Right forelimb (tissue), 1 donor: ENCODE data around the gene RBFOX2.

Experiments used
- DNase-seq: peaks from one replicate; pipeline ENCODE4 v3.0.0-alpha.2; 2018

The RBFOX2 gene

DNA sequence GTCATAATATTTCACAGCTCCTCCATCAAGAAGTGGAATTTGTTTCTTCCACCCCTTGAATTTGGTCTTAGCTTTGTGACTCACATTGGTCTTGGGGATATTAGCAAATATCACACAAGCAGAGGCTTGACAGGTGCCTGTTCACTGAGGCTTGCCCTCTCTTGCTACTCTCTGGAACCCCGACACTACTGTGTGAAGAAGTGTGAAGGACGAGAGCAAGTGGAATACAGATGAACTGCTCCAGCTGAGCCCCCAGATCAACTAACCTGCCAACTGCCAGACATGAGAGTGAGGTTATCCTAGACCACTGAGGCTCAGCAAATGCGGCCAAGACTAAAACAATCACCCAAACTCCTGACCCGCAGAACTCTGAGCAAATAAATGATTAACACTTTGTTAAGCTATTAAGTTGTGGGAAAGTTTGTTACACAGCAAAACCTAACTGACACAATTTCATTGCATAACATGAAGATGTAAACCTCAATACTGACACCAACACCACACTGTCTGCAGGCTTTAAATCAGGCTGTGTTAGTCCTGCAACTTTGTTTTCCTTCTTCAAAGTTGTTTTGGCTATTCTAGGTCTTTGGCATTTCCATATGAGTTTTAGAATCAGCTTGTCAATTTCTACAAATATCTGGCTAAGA, 168.4 kb downstream of the RBFOX2 start:
- no peak for DNase-seq

DNA sequence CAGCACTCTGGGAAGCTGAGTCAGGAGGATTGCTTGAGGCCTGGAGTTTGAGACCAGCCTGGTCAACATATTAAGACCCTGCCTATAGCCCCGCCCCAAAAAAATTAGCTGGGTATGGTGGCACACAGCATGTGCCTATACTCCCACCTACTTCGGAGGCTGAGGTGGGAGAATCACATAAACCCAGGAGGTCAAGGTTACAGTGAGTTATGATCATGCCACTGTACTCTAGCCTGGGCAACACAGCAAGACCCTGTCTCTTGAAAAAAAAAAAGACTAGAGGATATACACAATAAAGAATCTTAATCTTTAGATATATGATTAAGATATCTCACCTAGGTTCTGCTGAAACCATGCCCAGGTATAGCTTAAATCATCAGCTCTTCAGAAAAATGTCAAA, 174.3 kb downstream of the RBFOX2 start:
- no peak for DNase-seq

DNA sequence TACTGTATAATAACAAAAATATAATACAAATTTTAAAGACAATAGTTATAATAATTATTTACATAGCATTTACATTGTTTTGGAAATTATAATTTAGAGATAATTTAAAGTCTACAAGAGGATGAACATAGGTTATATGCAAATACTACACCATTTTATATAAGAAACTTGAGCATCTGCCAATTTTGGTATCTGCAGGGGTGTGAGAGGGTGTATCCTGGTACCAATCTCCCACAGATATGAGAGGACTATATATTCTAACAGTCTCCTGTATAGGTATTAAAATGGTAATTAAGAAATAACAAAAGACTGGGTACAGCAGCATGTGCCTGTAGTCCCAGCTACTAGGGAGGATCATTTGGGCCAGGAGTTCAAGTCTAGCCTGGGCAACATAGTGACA, 176.5 kb downstream of the RBFOX2 start:
- no peak for DNase-seq

DNA sequence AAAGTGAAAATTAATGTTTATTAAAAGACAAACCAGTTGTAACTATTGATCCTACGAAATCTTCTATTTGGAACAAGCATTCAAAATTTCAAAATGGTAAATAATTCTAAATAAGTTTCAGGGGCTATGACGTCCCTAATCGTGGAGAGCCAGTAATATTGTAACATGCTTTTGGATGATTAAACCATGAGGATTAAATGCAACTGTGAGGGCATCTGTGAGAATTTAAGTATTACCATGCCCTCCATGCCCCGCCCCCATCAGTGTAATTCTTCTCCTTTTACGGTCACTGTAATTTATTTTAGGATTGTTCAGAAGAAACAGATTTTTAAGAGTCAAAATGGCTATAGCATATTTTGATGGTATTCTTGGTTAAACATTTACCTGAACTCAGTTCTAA, 177.8 kb downstream of the RBFOX2 start:
- no peak for DNase-seq

DNA sequence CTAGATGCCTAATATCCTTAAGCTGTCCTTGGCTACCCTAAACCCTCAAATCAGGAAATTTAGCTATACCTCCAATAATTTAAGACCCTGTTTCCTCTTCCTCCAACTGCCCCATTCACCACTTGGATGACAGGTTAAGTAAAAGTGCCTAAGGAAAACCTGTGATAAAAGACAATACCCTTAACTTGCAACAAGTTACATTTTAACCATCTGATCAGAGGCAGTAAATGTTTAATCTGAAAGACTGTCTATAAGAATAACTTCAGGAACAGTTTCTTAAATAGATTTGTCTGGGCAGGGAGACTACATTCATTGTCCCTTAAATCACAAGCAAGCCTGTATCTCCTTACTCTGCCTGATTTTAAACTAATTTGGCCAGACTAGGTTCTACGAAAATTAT, 181.8 kb downstream of the RBFOX2 start:
- no peak for DNase-seq

DNA sequence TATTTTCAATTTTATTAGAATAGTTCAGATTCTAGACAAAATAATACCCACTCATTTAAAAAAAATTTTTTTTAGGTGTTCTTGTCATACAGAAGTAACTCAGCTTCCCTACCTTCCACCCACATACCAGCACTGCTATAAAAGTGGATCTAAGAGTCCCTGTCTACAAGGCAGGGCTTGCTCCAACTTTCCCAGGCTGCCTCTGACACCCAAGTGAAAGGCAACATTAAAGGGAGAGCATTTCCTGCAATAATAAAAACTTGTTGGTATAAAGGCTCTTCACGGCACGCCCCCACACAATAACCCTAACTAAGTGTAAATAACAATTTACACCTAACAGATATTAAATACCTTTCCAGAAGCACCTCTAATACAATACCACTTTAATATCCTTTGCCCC, 183.7 kb downstream of the RBFOX2 start:
- no peak for DNase-seq

DNA sequence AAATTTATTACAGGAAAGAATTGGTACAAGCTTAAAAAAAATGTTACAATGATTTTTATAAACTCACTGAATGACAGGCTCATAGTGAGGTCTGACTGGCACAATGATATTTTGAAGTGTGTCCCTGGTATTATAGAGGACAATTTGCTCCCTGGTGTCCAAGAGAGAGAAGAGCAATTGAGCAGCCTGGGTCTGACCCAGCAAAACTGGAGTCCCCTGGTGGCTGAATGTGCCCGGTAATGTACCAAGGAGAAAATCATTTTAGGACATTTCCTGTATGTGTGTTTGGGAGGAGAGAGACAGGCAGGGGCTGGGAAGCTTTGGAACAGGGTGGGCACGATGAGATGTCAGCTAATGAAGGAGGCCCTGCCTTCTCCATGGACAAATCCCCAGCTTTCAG, 185.7 kb downstream of the RBFOX2 start:
- no peak for DNase-seq

DNA sequence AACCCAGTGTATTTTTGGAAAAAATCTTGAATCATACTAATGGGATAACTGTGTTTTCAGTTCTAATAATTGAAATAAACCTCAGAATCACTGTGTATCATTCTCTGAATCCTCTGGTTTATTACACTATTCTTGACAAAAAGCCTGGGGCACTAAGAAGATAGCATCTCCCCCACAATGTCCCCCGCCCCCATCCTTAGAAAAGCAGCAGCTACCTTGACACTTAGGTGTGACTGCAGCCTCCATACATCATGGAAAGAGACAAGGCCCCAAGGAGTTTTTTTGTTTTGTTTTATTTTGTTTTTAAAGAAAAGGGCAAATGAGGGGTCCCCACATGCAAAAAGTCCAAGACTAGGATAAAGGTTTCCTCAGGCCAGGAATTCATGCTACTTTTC, 186.1 kb downstream of the RBFOX2 start:
- DNase-seq = no peak

DNA sequence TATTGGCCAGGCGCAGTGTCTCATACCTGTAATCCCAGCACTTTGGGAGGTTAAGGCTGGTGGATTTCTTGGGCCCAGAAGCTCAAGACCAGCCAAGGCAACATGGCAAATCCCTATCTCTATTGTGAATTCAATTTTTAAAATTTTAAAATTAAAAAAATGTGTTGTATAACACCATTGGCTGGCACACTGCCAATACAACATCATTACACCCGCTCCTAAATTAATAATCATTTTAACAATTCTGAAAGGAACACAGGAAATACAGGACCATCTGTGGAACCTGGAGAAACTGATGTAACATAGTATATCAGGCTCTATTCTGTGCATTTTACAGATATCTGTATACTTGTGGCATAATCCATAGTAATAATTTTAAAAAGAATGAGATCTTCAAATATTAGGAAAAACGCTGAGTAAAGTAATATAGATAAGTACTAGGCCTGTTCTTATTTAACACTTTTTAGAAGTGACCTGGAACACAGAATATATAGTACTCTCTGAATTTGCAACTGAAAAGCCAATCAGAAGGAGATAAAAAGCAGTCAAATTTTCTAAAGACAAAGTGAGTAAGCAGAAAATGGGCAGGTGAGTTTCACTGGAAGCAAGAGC, 186.6 kb downstream of the RBFOX2 start:
- no peak for DNase-seq

DNA sequence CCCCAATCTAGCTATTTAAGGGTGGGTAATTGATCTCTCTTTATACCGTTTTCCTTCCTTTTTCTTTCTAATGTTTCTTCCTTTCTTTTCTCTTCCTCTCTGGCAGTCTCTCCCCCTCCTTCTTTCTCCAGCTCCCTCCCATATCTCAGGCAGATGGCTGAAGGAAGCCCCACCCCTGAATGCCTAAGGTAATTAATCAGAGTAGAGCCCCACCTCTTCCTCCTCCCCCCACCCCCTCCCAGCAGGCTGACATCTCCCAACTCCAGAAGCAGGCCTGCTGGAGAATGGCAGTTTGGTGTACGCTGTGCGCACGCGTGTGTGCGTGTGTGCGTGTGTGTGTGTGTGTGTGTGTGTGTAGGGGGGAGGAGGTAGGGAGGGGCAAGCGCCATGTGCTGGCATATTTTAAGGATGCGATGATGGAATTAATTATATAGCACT, 188.3 kb downstream of the RBFOX2 start:
- peak; percentile 95 for DNase-seq

DNA sequence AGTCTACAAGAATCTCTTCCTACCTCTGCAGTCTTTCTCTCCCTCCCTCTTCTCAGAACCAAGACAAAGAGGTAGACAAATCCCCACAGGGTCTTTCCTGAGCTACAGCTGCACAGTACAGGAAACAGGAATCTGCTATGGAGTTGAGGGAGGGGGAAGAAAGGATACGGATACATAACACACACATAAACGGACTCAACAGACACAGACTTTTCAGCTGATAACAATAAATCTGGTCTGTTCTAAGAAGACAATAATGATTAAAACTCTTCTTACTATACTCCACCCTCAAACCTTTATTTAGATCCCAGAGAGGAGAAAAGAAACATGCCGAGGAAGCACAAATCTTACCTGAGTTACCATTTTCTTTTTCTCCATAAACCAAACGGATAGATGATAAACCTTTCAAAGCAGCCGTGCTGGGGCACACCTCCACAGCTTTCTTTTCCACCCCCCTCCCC, 188.8 kb downstream of the RBFOX2 start:
- no peak for DNase-seq

DNA sequence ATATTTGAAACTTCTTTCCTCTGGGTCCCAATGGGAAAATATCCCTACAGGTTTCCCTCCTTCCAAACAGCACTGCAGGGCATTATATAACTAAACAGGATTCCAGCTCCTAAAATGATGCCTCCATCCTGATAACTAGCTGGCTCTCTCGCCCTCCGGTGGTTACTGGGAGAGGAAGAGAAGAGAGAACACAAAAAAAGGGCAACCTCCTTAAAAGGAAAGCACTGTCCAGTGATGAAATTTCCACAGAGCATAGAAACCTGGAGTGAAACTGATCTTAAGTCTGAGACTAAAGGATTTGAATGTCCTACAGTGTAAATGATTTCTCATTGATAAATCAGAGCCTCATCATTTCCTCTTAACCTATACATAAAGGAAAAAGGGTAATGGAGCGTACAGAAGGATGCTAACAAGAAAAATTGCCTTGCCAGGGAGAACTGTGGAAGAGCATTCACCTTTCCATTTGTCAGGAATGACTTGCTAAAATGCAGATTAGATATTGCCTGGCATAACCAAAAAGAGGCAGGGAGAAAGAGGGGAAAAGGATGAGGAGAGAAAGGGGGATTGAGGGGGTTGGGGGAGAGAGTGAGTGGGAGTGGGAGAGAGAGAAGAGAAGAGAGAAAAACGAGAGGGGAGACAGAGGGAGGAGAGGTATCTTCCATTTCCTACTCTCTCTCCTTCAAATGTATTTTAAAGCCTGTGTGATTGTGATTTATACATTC, 189.6 kb downstream of the RBFOX2 start:
- no peak for DNase-seq

DNA sequence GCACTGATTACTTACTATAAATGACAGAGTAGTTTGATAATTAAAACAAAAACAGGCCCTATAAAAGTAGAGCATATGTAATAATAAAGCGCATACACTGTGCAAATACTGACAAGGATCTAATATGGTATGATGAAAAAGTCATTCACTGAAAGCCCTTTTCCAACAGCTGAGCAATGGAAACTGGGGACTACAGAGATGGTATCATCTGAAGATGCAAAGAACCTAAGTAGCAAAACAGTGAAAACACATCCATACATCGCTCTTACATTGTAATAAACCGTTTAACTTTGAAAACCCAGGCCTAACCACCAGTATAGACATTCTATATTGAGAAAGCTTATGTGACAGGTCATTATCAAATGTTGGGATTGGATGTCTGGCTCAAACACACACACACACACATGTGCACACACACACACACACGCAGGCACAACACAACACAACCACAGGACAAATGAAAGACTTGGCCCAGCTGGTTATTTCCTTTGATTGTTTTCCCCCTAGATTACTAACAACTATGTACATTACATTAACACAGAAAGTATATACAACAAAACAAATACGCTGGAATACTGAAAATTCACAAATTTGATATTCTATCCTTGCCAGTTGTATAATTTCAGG, 191.4 kb downstream of the RBFOX2 start:
- DNase-seq = no peak

DNA sequence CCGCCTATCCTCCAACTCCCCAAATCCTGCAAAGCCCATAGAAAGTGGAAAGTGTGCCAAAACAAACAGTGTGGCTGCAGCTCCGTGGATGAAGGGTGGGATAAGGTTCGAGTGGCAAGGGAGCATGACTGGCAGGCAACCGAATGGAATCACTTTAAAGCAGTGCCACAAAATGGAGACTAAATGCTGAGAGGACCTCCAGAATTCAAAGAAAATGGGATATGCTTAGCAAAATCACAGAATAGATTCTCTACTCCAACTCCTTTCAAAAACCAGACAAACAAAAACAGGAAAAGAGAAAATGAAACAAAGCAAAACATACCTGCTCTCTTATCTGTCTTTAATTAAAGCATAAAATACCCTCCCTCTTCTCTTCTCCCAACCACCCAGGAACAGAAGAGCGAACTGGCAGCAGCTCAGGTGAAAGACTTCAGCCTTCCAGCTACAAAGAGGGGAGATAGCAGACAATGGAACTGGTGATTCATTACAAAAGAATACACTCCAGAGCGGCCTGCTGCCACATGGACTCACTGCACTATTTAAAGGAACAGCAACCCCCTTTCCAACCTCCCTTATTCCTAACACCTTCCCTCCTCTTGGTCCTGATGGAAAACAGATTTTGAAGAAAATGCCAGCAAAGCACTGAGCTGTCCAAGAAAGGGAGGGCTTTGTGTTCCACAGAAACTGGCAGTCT, 192.5 kb downstream of the RBFOX2 start:
- peak; percentile 80 for DNase-seq

DNA sequence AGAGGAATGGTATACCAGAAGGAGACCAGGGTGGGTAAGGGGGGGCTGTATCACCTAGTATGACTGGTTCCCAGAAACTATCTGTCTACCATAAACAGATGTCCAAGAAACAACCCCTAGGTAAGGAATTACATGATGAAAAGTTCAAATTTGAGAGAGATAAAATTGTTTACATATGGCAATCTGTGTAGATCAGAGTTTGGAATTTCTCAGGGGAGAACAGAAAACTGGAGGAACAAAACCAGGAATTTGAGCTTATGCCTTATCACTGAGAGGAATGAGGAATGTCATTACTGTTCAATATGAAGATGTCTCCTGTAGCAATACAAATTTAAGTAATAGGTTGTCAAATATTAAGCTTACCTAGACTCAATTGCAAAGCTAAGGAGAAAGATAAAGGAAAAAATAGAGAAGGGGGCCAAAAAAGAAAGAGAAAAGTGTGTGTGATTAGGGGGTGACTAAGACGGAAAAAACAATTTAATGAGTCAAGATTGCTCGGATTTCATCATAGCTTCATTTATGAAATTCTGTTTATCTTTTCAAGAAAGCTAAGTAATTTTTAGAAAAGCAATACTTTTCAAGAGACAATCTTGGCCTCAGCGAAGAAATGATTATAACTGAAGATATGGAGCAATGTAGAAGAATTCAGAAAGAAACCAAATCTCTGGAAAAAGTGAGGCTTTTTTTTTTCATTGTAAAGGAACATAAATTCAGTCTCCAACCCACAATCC, 193.2 kb downstream of the RBFOX2 start:
- no peak for DNase-seq

DNA sequence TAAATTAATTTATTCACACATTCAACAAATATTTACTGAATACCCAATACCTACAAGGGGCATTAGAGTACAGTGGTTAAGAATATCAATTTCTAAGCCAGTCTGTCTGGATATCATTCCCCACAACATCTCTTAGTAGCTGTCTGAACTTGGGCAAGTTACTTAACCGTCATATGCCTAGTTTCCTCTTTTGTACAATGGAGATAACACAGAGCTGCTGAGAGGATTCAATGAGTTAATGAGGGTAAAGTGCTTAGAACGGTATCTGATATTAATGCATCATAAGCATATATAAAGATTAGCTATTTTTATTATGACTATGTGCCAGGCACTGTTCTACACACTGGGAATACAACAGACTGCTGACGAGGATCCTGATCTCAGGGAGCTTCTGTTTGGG, 194.6 kb downstream of the RBFOX2 start:
- DNase-seq = no peak

DNA sequence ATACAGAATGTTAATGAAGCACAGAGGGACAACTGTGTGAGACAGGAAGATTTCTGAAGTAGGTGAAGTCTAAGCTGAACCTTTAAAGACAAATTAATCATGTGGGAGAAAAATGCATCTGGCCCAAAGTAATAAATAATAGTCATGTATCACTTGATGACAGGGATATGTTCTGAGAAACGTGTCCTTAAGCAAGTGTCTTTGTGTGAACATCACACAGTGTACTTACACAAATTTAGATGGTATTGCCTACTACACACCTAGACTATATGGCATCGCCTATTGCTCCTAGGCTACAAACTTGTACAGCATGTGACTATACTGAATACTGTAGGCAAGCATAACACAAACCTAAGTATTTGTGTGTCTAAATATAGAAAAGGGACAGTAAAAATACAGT, 198.3 kb downstream of the RBFOX2 start:
- no peak for DNase-seq

DNA sequence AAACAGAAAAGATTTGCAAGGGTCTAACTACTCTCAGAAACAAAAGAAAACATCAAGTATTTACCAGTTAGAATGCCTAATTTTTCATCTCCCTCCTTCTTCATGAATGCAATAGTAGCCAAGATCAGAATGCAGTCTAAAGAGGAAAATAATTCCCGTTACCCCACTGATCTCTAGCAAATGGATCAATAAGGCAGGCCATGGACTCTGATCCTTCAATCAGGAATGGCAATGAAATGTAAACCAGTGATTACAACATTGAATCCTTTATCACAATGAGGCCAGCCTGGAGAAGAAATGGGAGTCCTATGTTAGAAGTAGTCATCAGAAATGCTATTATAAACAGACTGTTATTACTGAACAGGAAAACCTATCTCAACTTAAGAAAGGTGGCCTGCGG, 204.4 kb downstream of the RBFOX2 start:
- no peak for DNase-seq

DNA sequence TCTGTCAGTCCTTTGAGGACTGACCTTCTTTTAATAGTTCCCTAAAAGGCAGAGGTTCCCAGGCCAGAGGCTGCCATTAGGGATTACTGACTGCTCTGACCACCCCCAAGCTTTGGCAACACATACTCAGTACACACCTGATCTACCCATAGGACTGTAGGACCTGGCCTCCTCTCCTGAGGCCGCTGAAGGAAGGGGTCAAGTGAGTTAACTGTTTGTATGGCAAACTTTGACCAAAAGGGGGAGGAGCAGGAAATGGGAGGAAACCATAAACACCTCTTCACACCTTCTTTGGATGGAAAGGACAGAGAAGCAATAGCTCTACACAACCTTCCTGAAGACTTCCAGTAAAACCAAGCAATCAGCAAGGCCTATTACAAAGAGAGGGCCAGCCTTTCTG, 207.0 kb downstream of the RBFOX2 start:
- DNase-seq = no peak

DNA sequence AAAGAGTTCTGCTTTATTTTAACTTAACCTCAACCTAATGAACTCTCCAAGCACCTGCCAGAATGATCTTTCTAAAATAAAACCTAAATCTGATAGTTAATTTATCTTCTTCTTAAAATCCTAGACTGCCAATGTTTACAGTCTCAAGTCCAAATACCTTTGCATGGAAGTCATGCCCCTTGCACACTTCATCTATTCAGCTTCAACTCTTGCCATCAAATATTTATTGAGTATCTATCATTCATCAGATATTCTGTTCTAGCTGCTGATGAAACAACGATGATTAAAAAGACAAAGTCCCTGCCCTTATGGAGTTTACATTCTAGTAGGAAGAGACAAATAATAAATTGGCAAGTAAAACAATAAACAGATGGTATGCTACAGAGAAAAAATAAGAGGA, 209.2 kb downstream of the RBFOX2 start:
- no peak for DNase-seq

DNA sequence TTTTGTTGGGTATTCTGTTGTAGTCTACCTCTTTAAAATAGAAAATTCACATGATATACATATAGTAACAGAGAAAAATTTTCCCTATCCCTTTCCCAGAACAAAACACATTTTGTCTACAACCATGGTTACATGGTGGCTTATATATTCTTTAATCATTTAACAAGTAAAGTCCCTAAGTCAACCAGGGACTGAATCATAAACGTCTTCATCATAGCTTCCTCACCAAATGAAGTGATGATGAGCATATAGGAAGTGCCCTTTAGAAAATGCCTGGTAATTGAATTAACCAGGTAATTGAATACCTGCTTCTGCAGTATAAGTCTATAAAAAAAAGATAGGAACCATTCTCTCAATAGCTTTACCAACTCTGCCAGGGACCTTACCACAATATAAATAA, 209.7 kb downstream of the RBFOX2 start:
- no peak for DNase-seq

DNA sequence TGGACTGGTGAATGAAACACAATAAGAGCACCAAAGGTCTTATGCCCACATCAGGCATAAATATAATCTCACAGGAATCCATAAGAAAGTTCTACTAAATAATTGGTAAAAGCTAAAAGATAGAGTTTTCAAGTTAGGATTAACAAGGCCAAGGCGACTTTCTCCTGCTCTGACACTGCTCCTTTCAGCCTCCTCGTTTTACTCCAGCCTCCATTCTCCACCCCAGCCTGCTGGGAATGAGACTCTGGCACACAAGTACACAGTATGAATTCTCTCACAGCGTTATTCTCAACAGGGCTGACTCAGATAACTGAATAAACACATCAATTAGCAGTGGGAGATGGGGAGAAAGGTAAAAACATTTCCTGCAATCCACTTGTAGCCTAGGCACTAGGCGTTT, 216.0 kb downstream of the RBFOX2 start:
- no peak for DNase-seq

DNA sequence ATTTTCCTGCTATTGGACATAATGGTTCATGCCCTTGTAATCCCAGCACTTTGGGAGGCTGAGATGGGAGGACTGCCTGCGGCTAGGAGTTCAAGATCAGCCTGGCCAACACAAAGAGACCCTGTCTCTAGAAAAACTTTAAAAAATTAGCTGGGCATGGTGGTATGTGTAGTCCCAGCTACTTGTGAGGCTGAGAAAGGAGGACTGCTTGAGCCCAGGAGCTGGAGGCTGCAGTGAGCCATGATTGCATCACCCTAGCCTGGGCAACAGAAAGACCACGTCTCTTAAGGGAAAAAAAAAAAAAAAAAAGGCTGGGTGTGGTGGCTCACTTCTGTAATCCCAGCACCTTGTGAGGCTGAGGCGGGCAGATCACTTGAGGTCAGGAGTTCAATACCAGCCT, 217.0 kb downstream of the RBFOX2 start:
- no peak for DNase-seq
